Endothelial cell of umbilical vein (primary cell): ENCODE results near the gene TFDP3.

Source experiments
- EZH2 ChIP-seq: IDR thresholded peaks from 2 replicates; pipeline ENCODE4 v1.6.1; 2012; ENCODE audit warnings: borderline replicate concordance, low read depth, mild to moderate bottlenecking, moderate library complexity, low read length, inconsistent platforms; ENCODE audit not compliant: severe bottlenecking
- POLR2A ChIP-seq: IDR thresholded peaks from 2 replicates; pipeline ENCODE4 v1.6.1; 2012; ENCODE audit warnings: low read depth, mild to moderate bottlenecking, control low read depth, low read length
- POLR2AphosphoS5 ChIP-seq: IDR thresholded peaks from 2 replicates; pipeline ENCODE4 v1.6.1; 2012; ENCODE audit warnings: low read depth, mild to moderate bottlenecking, control low read depth, low read length, moderate library complexity; ENCODE audit not compliant: insufficient read depth
- TF ChIP-seq, protein P1 (sequence below), 2 donors: IDR thresholded peaks; 1 replicate in 1 of 2; 2 replicates in 1 of 2; pipeline ENCODE4 v1.5.1; 2011; ENCODE audit warnings: low read length in 2 of 2, mild to moderate bottlenecking in 2 of 2, moderate library complexity in 2 of 2, control low read depth in 1 of 2, inconsistent platforms in 1 of 2, low read depth in 1 of 2; ENCODE audit not compliant: insufficient read depth in 1 of 2; ENCODE audit errors: extremely low read depth in 1 of 2

DNA sequence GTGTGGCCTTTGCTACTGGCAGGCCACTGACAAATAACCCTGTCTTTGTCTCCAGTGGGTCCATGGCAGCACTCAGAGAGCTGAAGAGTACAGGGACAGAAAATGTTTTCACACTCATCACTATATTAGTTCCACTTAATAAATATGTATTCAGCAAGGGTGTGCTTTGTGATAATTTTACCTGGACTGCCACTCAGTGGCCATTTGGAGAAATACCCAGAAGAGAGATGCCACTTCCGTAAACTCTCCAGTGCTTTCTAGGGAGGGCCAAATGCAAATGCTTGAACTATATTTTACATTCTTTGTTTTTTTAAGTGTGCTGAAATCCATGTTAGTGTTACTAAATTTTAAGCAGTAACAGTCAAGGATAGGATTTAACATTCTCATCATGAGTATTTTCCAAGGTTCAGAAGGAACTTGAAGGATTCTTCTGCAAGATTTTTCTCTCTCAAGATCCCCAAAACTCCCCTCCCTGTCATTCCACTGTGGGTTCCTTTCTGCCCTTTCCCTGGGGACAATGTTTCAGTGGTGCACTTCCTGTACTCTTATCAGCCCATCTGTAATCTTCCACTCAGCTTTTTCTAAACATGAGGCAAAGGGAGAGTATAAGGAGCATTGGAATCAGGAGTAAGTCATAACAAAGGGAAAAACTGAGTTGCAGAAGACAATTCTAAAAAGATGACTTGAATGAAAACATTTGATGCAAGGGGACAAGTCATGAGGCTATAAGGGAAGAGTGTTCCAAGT, 46.0 kb downstream of the TFDP3 start:
- TF ChIP-seq POLR2A (no peak), POLR2AphosphoS5 (no peak), EZH2 (no peak)
- TF ChIP-seq, protein P1, sequence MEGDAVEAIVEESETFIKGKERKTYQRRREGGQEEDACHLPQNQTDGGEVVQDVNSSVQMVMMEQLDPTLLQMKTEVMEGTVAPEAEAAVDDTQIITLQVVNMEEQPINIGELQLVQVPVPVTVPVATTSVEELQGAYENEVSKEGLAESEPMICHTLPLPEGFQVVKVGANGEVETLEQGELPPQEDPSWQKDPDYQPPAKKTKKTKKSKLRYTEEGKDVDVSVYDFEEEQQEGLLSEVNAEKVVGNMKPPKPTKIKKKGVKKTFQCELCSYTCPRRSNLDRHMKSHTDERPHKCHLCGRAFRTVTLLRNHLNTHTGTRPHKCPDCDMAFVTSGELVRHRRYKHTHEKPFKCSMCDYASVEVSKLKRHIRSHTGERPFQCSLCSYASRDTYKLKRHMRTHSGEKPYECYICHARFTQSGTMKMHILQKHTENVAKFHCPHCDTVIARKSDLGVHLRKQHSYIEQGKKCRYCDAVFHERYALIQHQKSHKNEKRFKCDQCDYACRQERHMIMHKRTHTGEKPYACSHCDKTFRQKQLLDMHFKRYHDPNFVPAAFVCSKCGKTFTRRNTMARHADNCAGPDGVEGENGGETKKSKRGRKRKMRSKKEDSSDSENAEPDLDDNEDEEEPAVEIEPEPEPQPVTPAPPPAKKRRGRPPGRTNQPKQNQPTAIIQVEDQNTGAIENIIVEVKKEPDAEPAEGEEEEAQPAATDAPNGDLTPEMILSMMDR (IDR thresholded peaks at IDR 0.05; ENCODE audit: extremely low read depth in 1 of 2, insufficient read depth in 1 of 2, low read depth in 1 of 2, low read length in 2 of 2), result peak in 1 of 2 donors; percentile 8
